HepG2 (cell line): Measurements from ENCODE around the gene CD68. TPM values are rescaled to one million over a fixed set of nuclear protein-coding genes. Genes with fewer than 3 reads are reported as not detected.

Experiments
- ATF7 ChIP-seq, 2 experiments: fragments of 450-650 bp in 1 of 2; sonication (generic) in 1 of 2; formaldehyde crosslinking in 1 of 2; IDR thresholded peaks; 2 replicates each; pipeline versions ENCODE4 v1.4.0 to v1.6.1; 2016 to 2020; ENCODE audit warnings: antibody characterized with exemption in 1 of 2, mild to moderate bottlenecking in 1 of 2, missing genetic modification reagents in 1 of 2
- ELF4 ChIP-seq: sonication (generic); formaldehyde crosslinking; IDR thresholded peaks from 2 replicates; pipeline ENCODE4 v1.5.0; 2020; ENCODE audit warnings: missing genetic modification reagents, mild to moderate bottlenecking, moderate library complexity, borderline replicate concordance
- ETV6 ChIP-seq: sonication (generic); formaldehyde crosslinking; conservative IDR thresholded peaks from 2 replicates; pipeline ENCODE4 v1.4.0; 2020; ENCODE audit warnings: missing genetic modification reagents
- FOXA3 ChIP-seq: IDR thresholded peaks from 2 replicates; pipeline ENCODE4 v1.6.1; 2016; ENCODE audit warnings: missing genetic modification reagents, missing compliant biosample characterization
- KDM1A ChIP-seq: IDR thresholded peaks from 2 replicates; pipeline ENCODE4 v1.6.1; 2016; ENCODE audit warnings: missing compliant biosample characterization
- KLF11 ChIP-seq: IDR thresholded peaks from 2 replicates; pipeline ENCODE4 v1.6.1; 2016; ENCODE audit warnings: missing compliant biosample characterization
- RFX5 ChIP-seq: IDR thresholded peaks from 2 replicates; pipeline ENCODE4 v1.6.1; 2011; ENCODE audit warnings: low read depth, low read length, improper control_type of control experiment
- SATB2 ChIP-seq: sonication (generic); formaldehyde crosslinking; IDR thresholded peaks from 2 replicates; pipeline ENCODE4 v1.5.0; 2020; ENCODE audit warnings: missing genetic modification reagents
- SIN3B ChIP-seq: fragments of 150-350 bp; IDR thresholded peaks from 2 replicates; pipeline ENCODE4 v1.6.1; 2014; ENCODE audit warnings: low read length
- TBX3 ChIP-seq: fragments of 450-650 bp; IDR thresholded peaks from 2 replicates; pipeline ENCODE4 v1.6.1; 2017; ENCODE audit warnings: antibody characterized with exemption, mild to moderate bottlenecking, inconsistent platforms, borderline replicate concordance
- TOPORS ChIP-seq: sonication (generic); formaldehyde crosslinking; IDR thresholded peaks from 2 replicates; pipeline ENCODE4 v1.8.0; 2023; ENCODE audit warnings: mild to moderate bottlenecking, missing genetic modification reagents
- YY1 ChIP-seq: IDR thresholded peaks from 2 replicates; pipeline ENCODE4 v1.6.1; 2011; ENCODE audit warnings: low read length, low read depth, moderate library complexity, mild to moderate bottlenecking; ENCODE audit not compliant: insufficient read depth, insufficient replicate concordance
- ZBTB7B ChIP-seq: sonication (generic); formaldehyde crosslinking; IDR thresholded peaks from 2 replicates; pipeline ENCODE4 v1.4.0; 2020; ENCODE audit warnings: missing genetic modification reagents
- ZNF12 ChIP-seq: sonication (generic); formaldehyde crosslinking; IDR thresholded peaks from 2 replicates; pipeline ENCODE4 v1.5.0; 2020; ENCODE audit warnings: missing genetic modification reagents
- ZNF33B ChIP-seq: sonication (generic); formaldehyde crosslinking; IDR thresholded peaks from 2 replicates; pipeline ENCODE4 v1.5.1; 2020; ENCODE audit warnings: mild to moderate bottlenecking, missing genetic modification reagents
- ZNF547 ChIP-seq: sonication (generic); formaldehyde crosslinking; IDR thresholded peaks from 2 replicates; pipeline ENCODE4 v1.5.1; 2020; ENCODE audit warnings: mild to moderate bottlenecking, missing genetic modification reagents
- ZNF550 ChIP-seq: sonication (generic); formaldehyde crosslinking; IDR thresholded peaks from 2 replicates; pipeline ENCODE4 v1.4.0; 2020; ENCODE audit warnings: mild to moderate bottlenecking, missing genetic modification reagents, borderline replicate concordance
- ZNF557 ChIP-seq: sonication (generic); formaldehyde crosslinking; IDR thresholded peaks from 2 replicates; pipeline ENCODE4 v1.4.0; 2020; ENCODE audit warnings: missing genetic modification reagents
- ZNF780A ChIP-seq: sonication (generic); formaldehyde crosslinking; IDR thresholded peaks from 2 replicates; pipeline ENCODE4 v1.8.0; 2022; ENCODE audit warnings: mild to moderate bottlenecking, missing genetic modification reagents, moderate library complexity
- polyA plus RNA-seq, 8 experiments: library from polyadenylated mRNA; depleted of rRNA in 3 of 8; stranded (reverse) in 7 of 8; unstranded in 1 of 8; fragments of >200 nt; fragmentation: Illumina TruSeq in 4 of 8; extraction: Trizol in 4 of 8; gene quantifications; 2 replicates each; pipeline versions ENCODE4 v1.2.1 to v1.2.3, GENCODE V29; 2011 to 2016; ENCODE audit warnings: low read depth in 4 of 8, missing spikeins in 1 of 8, mixed read lengths in 1 of 8; ENCODE audit not compliant: insufficient read depth in 1 of 8
- total RNA-seq, 5 experiments: library from RNA; depleted of rRNA; stranded (reverse); fragments of >200 nt; fragmentation: Illumina TruSeq; extraction: Trizol; gene quantifications; 2 replicates each; pipeline ENCODE4 v1.2.3, GENCODE V29; 2016; ENCODE audit warnings: low read depth in 1 of 5
- TF ChIP-seq, protein P1 (sequence below): sonication (generic); formaldehyde crosslinking; IDR thresholded peaks from 2 replicates; pipeline ENCODE4 v1.4.0; 2020; ENCODE audit warnings: missing genetic modification reagents, borderline replicate concordance
- TF ChIP-seq, protein P2 (sequence below): sonication (generic); formaldehyde crosslinking; conservative IDR thresholded peaks from 2 replicates; pipeline ENCODE4 v1.4.0; 2020; ENCODE audit warnings: missing genetic modification reagents
- TF ChIP-seq, protein P3 (sequence below): sonication (generic); formaldehyde crosslinking; IDR thresholded peaks from 2 replicates; pipeline ENCODE4 v1.5.0; 2020; ENCODE audit warnings: missing genetic modification reagents
- TF ChIP-seq, protein P4 (sequence below): IDR thresholded peaks from 2 replicates; pipeline ENCODE4 v1.6.1; 2016; ENCODE audit warnings: missing compliant biosample characterization, missing genetic modification reagents, borderline replicate concordance

CD68 gene
- total and polyA plus RNA-seq, 2 of the 13 experiments (the other 11 are each of a cell fraction or from before 2014, with no cell fraction given): 10.3 to 104 TPM

- TF ChIP-seq, protein P1, sequence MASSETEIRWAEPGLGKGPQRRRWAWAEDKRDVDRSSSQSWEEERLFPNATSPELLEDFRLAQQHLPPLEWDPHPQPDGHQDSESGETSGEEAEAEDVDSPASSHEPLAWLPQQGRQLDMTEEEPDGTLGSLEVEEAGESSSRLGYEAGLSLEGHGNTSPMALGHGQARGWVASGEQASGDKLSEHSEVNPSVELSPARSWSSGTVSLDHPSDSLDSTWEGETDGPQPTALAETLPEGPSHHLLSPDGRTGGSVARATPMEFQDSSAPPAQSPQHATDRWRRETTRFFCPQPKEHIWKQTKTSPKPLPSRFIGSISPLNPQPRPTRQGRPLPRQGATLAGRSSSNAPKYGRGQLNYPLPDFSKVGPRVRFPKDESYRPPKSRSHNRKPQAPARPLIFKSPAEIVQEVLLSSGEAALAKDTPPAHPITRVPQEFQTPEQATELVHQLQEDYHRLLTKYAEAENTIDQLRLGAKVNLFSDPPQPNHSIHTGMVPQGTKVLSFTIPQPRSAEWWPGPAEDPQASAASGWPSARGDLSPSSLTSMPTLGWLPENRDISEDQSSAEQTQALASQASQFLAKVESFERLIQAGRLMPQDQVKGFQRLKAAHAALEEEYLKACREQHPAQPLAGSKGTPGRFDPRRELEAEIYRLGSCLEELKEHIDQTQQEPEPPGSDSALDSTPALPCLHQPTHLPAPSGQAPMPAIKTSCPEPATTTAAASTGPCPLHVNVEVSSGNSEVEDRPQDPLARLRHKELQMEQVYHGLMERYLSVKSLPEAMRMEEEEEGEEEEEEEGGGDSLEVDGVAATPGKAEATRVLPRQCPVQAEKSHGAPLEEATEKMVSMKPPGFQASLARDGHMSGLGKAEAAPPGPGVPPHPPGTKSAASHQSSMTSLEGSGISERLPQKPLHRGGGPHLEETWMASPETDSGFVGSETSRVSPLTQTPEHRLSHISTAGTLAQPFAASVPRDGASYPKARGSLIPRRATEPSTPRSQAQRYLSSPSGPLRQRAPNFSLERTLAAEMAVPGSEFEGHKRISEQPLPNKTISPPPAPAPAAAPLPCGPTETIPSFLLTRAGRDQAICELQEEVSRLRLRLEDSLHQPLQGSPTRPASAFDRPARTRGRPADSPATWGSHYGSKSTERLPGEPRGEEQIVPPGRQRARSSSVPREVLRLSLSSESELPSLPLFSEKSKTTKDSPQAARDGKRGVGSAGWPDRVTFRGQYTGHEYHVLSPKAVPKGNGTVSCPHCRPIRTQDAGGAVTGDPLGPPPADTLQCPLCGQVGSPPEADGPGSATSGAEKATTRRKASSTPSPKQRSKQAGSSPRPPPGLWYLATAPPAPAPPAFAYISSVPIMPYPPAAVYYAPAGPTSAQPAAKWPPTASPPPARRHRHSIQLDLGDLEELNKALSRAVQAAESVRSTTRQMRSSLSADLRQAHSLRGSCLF (CRISPR knock-in tag): no peak; the same call in 1 of the 2 replicates
- no peak for TF ChIP-seq ATF7 (IDR thresholded peaks at IDR 0.05)
- TF ChIP-seq ATF7 (CRISPR knock-in tag; IDR thresholded peaks at IDR 0.05): no peak
- TF ChIP-seq, protein P2, sequence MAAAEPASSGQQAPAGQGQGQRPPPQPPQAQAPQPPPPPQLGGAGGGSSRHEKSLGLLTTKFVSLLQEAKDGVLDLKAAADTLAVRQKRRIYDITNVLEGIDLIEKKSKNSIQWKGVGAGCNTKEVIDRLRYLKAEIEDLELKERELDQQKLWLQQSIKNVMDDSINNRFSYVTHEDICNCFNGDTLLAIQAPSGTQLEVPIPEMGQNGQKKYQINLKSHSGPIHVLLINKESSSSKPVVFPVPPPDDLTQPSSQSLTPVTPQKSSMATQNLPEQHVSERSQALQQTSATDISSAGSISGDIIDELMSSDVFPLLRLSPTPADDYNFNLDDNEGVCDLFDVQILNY (CRISPR knock-in tag): no peak
- no peak for TF ChIP-seq ZNF547 (CRISPR knock-in tag)
- no peak for TF ChIP-seq ZNF33B (CRISPR knock-in tag)
- TF ChIP-seq KDM1A: no peak
- no peak for TF ChIP-seq SIN3B
- no peak for TF ChIP-seq ZNF550 (CRISPR knock-in tag)
- TF ChIP-seq, protein P3, sequence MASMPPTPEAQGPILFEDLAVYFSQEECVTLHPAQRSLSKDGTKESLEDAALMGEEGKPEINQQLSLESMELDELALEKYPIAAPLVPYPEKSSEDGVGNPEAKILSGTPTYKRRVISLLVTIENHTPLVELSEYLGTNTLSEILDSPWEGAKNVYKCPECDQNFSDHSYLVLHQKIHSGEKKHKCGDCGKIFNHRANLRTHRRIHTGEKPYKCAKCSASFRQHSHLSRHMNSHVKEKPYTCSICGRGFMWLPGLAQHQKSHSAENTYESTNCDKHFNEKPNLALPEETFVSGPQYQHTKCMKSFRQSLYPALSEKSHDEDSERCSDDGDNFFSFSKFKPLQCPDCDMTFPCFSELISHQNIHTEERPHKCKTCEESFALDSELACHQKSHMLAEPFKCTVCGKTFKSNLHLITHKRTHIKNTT (CRISPR knock-in tag): no peak
- TF ChIP-seq, protein P4, sequence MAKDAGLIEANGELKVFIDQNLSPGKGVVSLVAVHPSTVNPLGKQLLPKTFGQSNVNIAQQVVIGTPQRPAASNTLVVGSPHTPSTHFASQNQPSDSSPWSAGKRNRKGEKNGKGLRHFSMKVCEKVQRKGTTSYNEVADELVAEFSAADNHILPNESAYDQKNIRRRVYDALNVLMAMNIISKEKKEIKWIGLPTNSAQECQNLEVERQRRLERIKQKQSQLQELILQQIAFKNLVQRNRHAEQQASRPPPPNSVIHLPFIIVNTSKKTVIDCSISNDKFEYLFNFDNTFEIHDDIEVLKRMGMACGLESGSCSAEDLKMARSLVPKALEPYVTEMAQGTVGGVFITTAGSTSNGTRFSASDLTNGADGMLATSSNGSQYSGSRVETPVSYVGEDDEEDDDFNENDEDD (CRISPR knock-in tag): peak; percentile 95
- no peak for TF ChIP-seq YY1
- no peak for TF ChIP-seq TOPORS (CRISPR knock-in tag)
- TF ChIP-seq ETV6: no peak
- TF ChIP-seq ZNF12 (CRISPR knock-in tag): no peak
- TF ChIP-seq ELF4: no peak
- TF ChIP-seq ZNF780A (CRISPR knock-in tag): no peak
- TF ChIP-seq KLF11: peak; percentile 95
- TF ChIP-seq SATB2 (CRISPR knock-in tag): no peak
- peak; percentile 70; the same call in 1 of the 2 replicates for TF ChIP-seq ZNF557 (CRISPR knock-in tag)
- TF ChIP-seq TBX3: 0 out of 2 replicates have a peak, but pooled peaks have one; percentile 56
- no peak; the same call in 1 of the 2 replicates for TF ChIP-seq FOXA3
- no peak for TF ChIP-seq RFX5
- TF ChIP-seq ZBTB7B: peak; percentile 33; the same call in 1 of the 2 replicates
These were observed 7.2 kb upstream of the CD68 start (continued) for GRCh38 chr17:7572338-7572587.
